HG03558 (cell line): ENCODE results near the gene DGKQ.
"Not testable (repeated sequence)": the region's sequence is repeated elsewhere in the genome, so short reads cannot be mapped to it uniquely, and the experiment has no call there.

Experiments
- ATAC-seq: cut with Tn5 transposase; IDR thresholded peaks from one replicate; pipeline ENCODE4 v1.9.1; 2021; ENCODE audit warnings: moderate number of reproducible peaks; ENCODE audit not compliant: unreplicated experiment; ENCODE audit errors: extremely low read depth

The DGKQ gene

GRCh38 chr4:953574-953915 is 19.8 kb downstream of the DGKQ start:
- ATAC-seq, result no peak

- no peak for ATAC-seq
Observed at GRCh38 chr4:952881-953573, 20.3 kb downstream of the DGKQ start.

GRCh38 chr4:951594-952468 is 21.5 kb downstream of the DGKQ start:
- no peak for ATAC-seq

GRCh38 chr4:951186-951585 is 22.2 kb downstream of the DGKQ start:
- no peak for ATAC-seq

GRCh38 chr4:950136-951020 is 23.0 kb downstream of the DGKQ start:
- ATAC-seq, result no peak

GRCh38 chr4:949656-950055 is 23.7 kb downstream of the DGKQ start:
- ATAC-seq, result no peak

- no peak for ATAC-seq
Observed at GRCh38 chr4:948936-949300, 24.5 kb downstream of the DGKQ start.

GRCh38 chr4:948101-948935 is 25.1 kb downstream of the DGKQ start:
- ATAC-seq, result no peak

GRCh38 chr4:947491-947971 is 25.8 kb downstream of the DGKQ start:
- ATAC-seq, result no peak

- ATAC-seq, result no peak
Observed at GRCh38 chr4:946517-947471, 26.6 kb downstream of the DGKQ start.

GRCh38 chr4:946103-946450 is 27.3 kb downstream of the DGKQ start:
- ATAC-seq, result no peak

GRCh38 chr4:945274-946102 is 27.9 kb downstream of the DGKQ start:
- no peak for ATAC-seq

- not testable (repeated sequence) for ATAC-seq
Observed at GRCh38 chr4:939508-939907, 33.9 kb downstream of the DGKQ start.

- ATAC-seq, result no peak
Observed at GRCh38 chr4:932713-933070, 40.7 kb downstream of the DGKQ start.

GRCh38 chr4:931960-932712 is 41.2 kb downstream of the DGKQ start, which contains the start of the genes GAK and TMEM175:
Gene GAK (minus strand): TSS chr4:932316. CDS start chr4:932187, 129 bp downstream.
Gene TMEM175 (plus strand): TSS chr4:932460. CDS start chr4:947740, 15,280 bp downstream.
- peak; percentile 64 for ATAC-seq

- ATAC-seq, result no peak
Observed at GRCh38 chr4:931194-931959, 42.0 kb downstream of the DGKQ start.
